Measurements from ENCODE around the gene ZNF536. TPM values are rescaled to one million over a fixed set of nuclear protein-coding genes. Genes with fewer than 3 reads are reported as not detected.

The ZNF536 gene
- total and polyA plus RNA-seq, 7 donors = 0.01 to 0.94 (median 0.20) TPM; not detected in 1

DNA sequence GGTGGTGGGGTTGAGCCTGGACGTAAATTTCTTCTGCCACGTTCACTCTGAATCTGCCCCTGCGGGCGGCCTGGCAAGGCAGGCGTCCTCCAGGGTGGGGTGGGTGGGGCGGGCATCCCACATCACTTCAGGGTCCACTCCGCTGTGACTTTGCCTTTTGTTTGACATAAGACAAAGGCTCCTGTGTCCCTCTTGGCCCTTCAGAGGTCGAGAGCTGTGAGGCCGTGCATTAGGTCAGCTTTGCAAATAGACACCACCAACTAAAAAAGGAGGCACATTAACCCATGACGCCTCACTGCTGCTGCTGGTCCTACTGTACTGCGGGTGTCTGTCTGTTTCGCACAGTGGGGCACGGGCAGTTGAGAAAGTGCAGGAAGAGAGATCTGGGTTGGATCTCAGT, 10.5 kb upstream of the ZNF536 start:
- no peaks in the 10 kb centered on the region for H3K4me1 ChIP-seq
- ATAC-seq = no peak
- H3K27me3 ChIP-seq (ENCODE audit: insufficient read depth in 3 of 3, low read length in 2 of 3) = no peaks in the 10 kb centered on the region
- no peak overlapping the region for H3K27ac ChIP-seq
- 93 to 94% (median 93%) methylated on average over 13 of the region's 13 CpGs for WGBS, 3 donors
- DNase-seq = no peak
- TF ChIP-seq, protein P1, sequence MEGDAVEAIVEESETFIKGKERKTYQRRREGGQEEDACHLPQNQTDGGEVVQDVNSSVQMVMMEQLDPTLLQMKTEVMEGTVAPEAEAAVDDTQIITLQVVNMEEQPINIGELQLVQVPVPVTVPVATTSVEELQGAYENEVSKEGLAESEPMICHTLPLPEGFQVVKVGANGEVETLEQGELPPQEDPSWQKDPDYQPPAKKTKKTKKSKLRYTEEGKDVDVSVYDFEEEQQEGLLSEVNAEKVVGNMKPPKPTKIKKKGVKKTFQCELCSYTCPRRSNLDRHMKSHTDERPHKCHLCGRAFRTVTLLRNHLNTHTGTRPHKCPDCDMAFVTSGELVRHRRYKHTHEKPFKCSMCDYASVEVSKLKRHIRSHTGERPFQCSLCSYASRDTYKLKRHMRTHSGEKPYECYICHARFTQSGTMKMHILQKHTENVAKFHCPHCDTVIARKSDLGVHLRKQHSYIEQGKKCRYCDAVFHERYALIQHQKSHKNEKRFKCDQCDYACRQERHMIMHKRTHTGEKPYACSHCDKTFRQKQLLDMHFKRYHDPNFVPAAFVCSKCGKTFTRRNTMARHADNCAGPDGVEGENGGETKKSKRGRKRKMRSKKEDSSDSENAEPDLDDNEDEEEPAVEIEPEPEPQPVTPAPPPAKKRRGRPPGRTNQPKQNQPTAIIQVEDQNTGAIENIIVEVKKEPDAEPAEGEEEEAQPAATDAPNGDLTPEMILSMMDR (IDR thresholded peaks at IDR 0.05) = no peak
- intact Hi-C loops (cut with DNase I) = no loop called here
- no peak overlapping the region for H3K4me3 ChIP-seq
- H3K36me3 ChIP-seq (ENCODE audit: insufficient read depth in 1 of 2, low read depth in 1 of 2) = no peaks in the 10 kb centered on the region
- no peaks in the 10 kb centered on the region for H3K9me3 ChIP-seq

- ATAC-seq (no peak), DNase-seq (no peak)
- no peak overlapping the region for H3K4me3 ChIP-seq
- WGBS, 3 donors = 80 to 83% (median 82%) methylated on average over 6 of the region's 6 CpGs
- H3K4me1 ChIP-seq = no peaks in the 10 kb centered on the region
- TF ChIP-seq, protein P1 (IDR thresholded peaks at IDR 0.05) = no peak
- no peaks in the 10 kb centered on the region for H3K27me3 ChIP-seq (ENCODE audit: insufficient read depth in 3 of 3, low read length in 2 of 3)
- no peak overlapping the region for H3K27ac ChIP-seq
- intact Hi-C loops (cut with DNase I) = no loop called here
- H3K36me3 ChIP-seq (ENCODE audit: insufficient read depth in 1 of 2, low read depth in 1 of 2) = no peaks in the 10 kb centered on the region
- H3K9me3 ChIP-seq = no peaks in the 10 kb centered on the region
Measured at GRCh38 chr19:30362156-30362754, 9.9 kb upstream of the ZNF536 start.

DNA sequence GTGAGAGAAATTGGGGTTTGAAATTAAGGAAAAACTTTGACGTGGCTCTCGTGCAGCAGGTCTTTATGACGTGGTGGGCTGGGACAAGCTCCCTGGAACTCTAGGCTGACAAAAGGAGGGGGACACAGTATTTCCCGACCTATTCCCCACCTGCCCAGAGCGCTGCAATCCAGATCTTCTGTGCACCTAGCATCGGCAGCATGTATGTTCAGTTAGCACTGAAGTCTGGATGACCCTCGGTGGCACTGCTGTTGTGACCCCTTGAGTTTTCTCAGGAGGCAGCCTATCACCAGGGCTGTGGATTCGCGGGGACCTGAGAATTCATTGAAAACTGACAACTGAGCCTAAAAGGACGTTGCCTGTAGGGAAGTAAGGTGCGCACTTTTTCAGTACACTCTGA, 9.1 kb upstream of the ZNF536 start:
- Histone ChIP-seq H3K4me1 (no peaks in the 10 kb centered on the region), H3K27me3 (ENCODE audit: insufficient read depth in 3 of 3, low read length in 2 of 3) (peaks cover 0 to 2% (median 0%) of the 10 kb centered on the region in 3 donors), H3K9me3 (no peaks in the 10 kb centered on the region), H3K4me3 (no peak overlapping the region), H3K27ac (no peak overlapping the region), H3K36me3 (ENCODE audit: insufficient read depth in 1 of 2, low read depth in 1 of 2) (no peaks in the 10 kb centered on the region)
- no peak for DNase-seq
- intact Hi-C loops (cut with DNase I) = no loop called here
- no peak for ATAC-seq
- WGBS, 3 donors = 93 to 96% (median 93%) methylated on average over 11 of the region's 11 CpGs
- TF ChIP-seq, protein P1 (IDR thresholded peaks at IDR 0.05) = no peak

DNA sequence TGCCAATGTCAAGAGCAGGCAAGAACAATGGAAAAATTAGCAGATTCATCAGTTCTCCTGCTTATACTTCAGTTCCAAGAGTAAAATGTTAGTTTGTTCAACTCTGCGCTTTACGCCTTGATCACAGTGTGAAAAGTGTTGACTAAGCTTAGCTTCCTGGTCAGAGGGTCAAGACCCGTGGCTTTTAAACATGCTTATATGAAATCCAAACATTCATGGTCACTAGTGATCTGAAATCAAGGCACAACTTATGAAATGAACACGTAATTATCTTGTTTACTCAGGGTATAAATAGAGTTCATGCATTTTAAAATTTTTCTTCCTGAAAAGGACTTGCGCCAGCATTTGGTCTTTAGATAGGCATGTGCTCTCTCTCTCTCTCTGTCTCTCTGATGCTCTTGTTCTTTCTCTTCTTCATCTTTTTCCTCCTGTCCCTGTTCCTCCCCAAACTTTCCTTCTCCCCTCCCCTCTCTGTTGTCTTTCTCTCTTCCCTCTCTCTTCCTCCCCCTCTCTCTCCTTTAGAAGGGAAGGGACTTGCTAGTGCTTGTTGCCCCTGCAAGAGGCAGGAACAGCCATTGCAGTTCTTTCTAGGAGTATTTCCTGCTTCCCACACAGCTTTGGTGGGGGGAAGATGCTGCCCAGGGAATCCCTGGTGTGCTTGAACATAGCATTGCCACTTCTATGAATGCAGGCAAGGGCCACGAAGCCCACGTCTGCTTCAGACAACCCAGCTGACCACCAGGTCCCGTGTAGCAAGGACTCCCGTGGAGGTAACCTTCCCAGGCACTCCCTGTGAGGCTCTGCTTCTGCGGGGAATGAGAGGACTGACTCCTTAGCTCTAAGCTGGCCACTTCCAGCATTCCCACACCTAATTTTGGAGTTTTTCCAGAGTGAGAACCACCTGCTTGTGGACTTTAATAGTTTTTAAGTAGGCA, 7.1 kb upstream of the ZNF536 start:
- Histone ChIP-seq H3K27ac (no peak overlapping the region), H3K36me3 (ENCODE audit: insufficient read depth in 1 of 2, low read depth in 1 of 2) (no peaks in the 10 kb centered on the region), H3K27me3 (ENCODE audit: insufficient read depth in 3 of 3, low read length in 2 of 3) (peaks cover 0 to 4% (median 0%) of the 10 kb centered on the region in 3 donors), H3K4me1 (no peaks in the 10 kb centered on the region), H3K4me3 (no peak overlapping the region), H3K9me3 (no peaks in the 10 kb centered on the region)
- ATAC-seq (no peak), DNase-seq (no peak)
- 69 to 76% (median 71%) methylated on average over 10 of the region's 10 CpGs for WGBS, 3 donors
- intact Hi-C loops (cut with DNase I) = no loop called here
- TF ChIP-seq, protein P1 (IDR thresholded peaks at IDR 0.05) = no peak
